NB4 (cell line): Measurements from ENCODE around the gene ZPR1.

Source experiments
- DNase-seq: peaks from one replicate; pipeline ENCODE4 v3.0.0; 2010; ENCODE audit warnings: low read depth
- H3K4me3 ChIP-seq: one replicate; pipeline ENCODE4 v1.5.1; 2011; ENCODE audit warnings: mild to moderate bottlenecking, low read depth, low read length, moderate library complexity
- MAX ChIP-seq: IDR thresholded peaks from 2 replicates; pipeline ENCODE4 v1.6.1; 2011; ENCODE audit warnings: low read depth, low read length
- MYC ChIP-seq: IDR thresholded peaks from 2 replicates; pipeline ENCODE4 v1.6.1; 2011; ENCODE audit warnings: low read depth, low read length
- POLR2A ChIP-seq: IDR thresholded peaks from 2 replicates; pipeline ENCODE4 v1.6.1; 2011; ENCODE audit warnings: mild to moderate bottlenecking; ENCODE audit not compliant: insufficient read length; ENCODE audit errors: extremely low read depth
- TF ChIP-seq, protein P1 (sequence below): IDR thresholded peaks from one replicate; pipeline ENCODE4 v1.5.1; 2012; ENCODE audit warnings: low read depth, low read length

ZPR1 gene

DNA sequence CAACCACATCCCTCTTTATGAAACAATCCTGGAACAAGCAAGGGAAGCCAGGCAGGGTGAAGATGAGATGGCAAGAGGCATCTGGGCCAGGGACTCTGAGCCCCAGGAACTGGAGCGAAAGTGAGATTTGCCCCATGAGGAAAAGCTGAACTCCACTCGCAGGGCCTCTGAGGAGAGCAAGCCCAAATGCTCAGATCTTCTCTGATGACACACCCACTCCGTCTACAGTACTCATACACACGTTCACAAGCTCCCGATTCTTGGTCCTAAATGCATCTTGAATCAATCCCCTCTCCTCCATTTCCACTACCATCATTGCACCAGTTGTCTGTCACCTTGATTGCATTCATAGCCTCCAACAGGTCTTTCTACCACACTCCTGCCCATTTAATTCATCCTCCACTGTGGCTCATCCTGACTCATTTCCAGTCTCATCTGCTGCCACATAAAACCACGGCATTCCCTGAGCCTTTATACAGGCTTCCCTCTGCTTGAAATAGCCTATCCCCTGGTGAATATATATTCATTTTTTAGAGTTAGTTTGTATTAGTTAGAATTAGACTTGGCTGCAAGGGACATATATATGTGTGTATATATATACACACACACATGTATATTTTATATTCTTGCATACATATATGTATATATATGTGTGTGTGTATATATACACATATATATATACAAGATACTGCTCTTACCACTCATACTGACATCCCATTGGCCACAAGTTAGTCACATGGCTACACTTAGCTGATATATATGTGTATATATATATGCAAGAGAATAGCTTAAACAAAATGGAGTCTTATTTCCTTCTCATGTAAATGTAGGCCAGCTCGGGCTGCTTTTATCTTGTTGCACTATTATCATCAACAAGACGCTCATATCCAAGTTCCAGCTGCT is 5.3 kb upstream of the ZPR1 start:
- TF ChIP-seq MAX = no peak
- TF ChIP-seq, protein P1, sequence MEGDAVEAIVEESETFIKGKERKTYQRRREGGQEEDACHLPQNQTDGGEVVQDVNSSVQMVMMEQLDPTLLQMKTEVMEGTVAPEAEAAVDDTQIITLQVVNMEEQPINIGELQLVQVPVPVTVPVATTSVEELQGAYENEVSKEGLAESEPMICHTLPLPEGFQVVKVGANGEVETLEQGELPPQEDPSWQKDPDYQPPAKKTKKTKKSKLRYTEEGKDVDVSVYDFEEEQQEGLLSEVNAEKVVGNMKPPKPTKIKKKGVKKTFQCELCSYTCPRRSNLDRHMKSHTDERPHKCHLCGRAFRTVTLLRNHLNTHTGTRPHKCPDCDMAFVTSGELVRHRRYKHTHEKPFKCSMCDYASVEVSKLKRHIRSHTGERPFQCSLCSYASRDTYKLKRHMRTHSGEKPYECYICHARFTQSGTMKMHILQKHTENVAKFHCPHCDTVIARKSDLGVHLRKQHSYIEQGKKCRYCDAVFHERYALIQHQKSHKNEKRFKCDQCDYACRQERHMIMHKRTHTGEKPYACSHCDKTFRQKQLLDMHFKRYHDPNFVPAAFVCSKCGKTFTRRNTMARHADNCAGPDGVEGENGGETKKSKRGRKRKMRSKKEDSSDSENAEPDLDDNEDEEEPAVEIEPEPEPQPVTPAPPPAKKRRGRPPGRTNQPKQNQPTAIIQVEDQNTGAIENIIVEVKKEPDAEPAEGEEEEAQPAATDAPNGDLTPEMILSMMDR = no peak
- TF ChIP-seq MYC = no peak
- no peak for TF ChIP-seq POLR2A
- no peak overlapping the region for H3K4me3 ChIP-seq
- no peak for DNase-seq

DNA sequence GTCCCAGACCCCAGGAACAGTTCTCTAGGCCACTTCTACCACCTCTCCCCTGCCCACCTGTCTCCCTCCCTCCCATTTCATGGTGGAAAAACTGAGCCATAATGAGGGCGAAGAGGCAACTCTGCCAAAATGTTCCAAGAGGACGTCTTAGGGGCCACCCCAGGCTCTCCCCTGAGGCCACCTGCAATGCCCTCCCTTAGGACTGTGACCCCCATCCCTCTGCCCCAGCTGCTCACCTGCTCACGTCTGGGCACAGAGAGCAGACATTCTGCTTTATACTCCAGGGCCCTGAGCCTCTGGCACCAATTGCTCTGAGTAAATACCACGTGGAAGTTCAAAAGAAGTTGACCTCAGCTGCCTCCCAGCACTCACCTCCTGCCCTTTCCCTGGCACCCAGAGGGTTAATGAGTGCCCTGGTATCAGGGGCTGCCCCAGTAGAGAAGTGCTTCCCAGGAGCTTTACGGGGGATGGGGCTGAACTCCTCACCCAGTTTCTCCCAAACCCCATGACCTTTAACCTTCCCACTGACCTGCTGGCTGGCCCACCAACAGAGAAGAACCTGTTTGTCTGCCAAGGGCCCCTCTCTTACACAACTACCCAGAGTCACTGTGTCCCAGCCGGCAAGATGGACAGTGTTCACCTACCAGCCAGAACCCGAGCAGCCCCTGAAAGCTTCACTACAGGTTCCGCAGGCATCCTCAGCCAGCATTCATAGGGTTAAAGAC is 4.5 kb upstream of the ZPR1 start:
- no peak for DNase-seq
- no peak for TF ChIP-seq POLR2A
- no peak for TF ChIP-seq MAX
- no peak for TF ChIP-seq MYC
- TF ChIP-seq, protein P1 = no peak
- H3K4me3 ChIP-seq = no peak overlapping the region

GRCh38 chr11:116791813-116792143 is 4.0 kb upstream of the ZPR1 start, which contains the start of gene APOA5:
TSS of gene APOA5 (minus strand) at chr11:116791879. CDS start at chr11:116791860, 19 bp downstream.
- no peak within 1 kb of the TSS for H3K4me3 ChIP-seq

GRCh38 chr11:116791002-116791812 is 3.4 kb upstream of the ZPR1 start:
- H3K4me3 ChIP-seq = no peak overlapping the region
- DNase-seq = peak; percentile 83
- TF ChIP-seq MYC (no peak), MAX (no peak), POLR2A (no peak)
- TF ChIP-seq, protein P1 = peak; percentile 91

More at GRCh38 chr11:116791813-116792143, 4.0 kb upstream of the ZPR1 start, which contains the start of gene APOA5:
- TF ChIP-seq POLR2A (no peak), MYC (no peak), MAX (no peak)
- TF ChIP-seq, protein P1 = no peak
- no peak for DNase-seq
